VCaP (cell line): ENCODE results near the gene NPAT.
A peak's percentile ranks its signal among the peaks of the same experiment; 100 is the strongest.
"Not testable (repeated sequence)": the region's sequence is repeated elsewhere in the genome, so short reads cannot be mapped to it uniquely, and the experiment has no call there.

Source experiments
- H3K27ac ChIP-seq: fragments of 450-650 bp; 2 replicates; pipeline ENCODE4 v1.5.1; 2017
- TF ChIP-seq, protein P1 (sequence below): fragments of 450-650 bp; conservative IDR thresholded peaks from 2 replicates; pipeline ENCODE4 v1.5.1; 2017; ENCODE audit warnings: mild to moderate bottlenecking, moderate library complexity

Gene NPAT

DNA sequence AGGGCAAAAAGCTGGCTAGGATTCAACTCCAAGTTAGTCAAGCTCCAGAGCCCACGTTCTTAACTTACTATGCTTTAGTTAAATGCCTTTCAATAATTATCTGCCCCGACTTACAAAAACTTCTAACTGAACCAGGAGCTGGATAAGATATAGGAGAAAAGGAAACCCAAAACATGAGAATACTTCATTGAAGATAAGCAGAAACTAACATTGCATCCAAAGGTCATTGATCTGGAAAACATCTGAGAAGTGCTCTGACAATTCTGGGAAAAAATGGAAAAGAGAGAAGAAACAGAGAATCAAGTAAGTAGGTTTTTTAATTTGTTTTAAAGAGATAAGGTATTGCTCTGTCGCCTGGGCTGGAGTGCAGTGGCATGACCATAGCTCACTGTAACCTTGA, 73.9 kb downstream of the NPAT start:
- H3K27ac ChIP-seq = no peak overlapping the region
- TF ChIP-seq, protein P1, sequence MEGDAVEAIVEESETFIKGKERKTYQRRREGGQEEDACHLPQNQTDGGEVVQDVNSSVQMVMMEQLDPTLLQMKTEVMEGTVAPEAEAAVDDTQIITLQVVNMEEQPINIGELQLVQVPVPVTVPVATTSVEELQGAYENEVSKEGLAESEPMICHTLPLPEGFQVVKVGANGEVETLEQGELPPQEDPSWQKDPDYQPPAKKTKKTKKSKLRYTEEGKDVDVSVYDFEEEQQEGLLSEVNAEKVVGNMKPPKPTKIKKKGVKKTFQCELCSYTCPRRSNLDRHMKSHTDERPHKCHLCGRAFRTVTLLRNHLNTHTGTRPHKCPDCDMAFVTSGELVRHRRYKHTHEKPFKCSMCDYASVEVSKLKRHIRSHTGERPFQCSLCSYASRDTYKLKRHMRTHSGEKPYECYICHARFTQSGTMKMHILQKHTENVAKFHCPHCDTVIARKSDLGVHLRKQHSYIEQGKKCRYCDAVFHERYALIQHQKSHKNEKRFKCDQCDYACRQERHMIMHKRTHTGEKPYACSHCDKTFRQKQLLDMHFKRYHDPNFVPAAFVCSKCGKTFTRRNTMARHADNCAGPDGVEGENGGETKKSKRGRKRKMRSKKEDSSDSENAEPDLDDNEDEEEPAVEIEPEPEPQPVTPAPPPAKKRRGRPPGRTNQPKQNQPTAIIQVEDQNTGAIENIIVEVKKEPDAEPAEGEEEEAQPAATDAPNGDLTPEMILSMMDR = no peak

DNA sequence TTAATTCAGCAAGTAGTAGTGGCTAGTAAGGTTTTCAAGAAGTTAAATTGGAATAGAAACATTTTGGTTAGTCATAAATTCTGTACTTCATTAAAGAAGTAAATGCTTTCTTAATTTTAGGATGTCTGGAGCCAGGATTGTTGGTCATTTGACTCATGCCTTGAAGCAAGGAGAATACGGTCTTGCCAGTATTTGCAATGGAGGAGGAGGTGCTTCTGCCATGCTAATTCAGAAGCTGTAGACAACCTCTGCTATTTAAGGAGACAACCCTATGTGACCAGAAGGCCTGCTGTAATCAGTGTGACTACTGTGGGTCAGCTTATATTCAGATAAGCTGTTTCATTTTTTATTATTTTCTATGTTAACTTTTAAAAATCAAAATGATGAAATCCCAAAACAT, 75.3 kb downstream of the NPAT start:
- TF ChIP-seq, protein P1 = no peak
- no peak overlapping the region for H3K27ac ChIP-seq

GRCh38 chr11:108144615-108145014, 77.8 kb downstream of the NPAT start:
- H3K27ac ChIP-seq = no peak overlapping the region
- TF ChIP-seq, protein P1 = no peak

GRCh38 chr11:108142304-108142703, 80.1 kb downstream of the NPAT start:
- H3K27ac ChIP-seq = no peak overlapping the region
- TF ChIP-seq, protein P1 = no peak

GRCh38 chr11:108137212-108137611, 85.2 kb downstream of the NPAT start:
- TF ChIP-seq, protein P1 = no peak
- 0 out of 2 replicates have a peak overlapping the region, but pooled peaks have one; percentile 3 for H3K27ac ChIP-seq

GRCh38 chr11:108135845-108136544, 86.4 kb downstream of the NPAT start:
- no peak overlapping the region for H3K27ac ChIP-seq
- TF ChIP-seq, protein P1 = peak; percentile 54

DNA sequence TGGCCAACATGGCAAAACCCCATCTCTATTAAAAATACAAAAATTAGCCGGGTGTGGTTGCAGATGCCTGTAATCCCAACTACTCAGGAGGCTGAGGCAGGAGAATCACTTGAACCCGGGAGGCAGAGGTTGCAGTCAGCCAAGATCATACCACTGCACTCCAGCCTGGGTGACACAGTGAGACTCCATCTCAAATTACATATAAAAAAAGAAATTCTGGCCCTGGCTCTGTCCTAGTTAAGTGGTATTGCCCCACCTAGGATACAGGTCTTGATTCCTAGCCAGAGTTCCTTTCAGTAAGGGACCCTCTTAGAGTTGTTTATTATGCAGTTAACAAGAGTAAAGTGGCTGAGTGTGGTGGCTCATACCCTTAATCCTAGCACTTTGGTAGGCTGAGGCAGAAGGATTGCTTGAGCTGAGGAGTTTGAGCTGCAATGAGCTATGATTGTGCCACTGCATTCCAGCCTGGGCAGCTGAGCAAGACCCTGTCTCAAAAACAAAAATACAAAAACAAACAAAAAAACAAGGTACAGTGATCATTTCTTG, 89.4 kb downstream of the NPAT start:
- not testable (repeated sequence) for H3K27ac ChIP-seq

DNA sequence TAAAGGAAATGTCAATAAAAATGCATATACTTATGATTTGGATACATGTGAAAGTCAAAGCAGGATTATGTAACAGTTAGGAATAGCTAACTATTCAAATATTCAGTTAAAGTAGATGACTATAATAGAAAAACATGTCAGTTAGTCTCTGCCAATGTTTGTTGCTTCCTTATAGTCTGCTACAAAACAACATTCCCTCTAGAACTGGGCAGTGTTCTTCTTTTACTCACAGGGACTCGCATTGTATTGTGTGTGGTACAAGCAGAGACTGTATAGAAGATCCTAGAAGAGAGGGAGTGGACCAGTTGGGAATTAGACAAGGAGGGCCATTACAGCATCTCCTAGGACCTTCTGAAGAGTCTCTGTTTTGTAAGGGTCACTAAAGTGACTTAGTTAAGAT, 90.4 kb downstream of the NPAT start:
- no peak overlapping the region for H3K27ac ChIP-seq
- TF ChIP-seq, protein P1 = no peak
